Psoas muscle (tissue), 8 donors: ENCODE results near the gene CNOT4. TPM values are rescaled to one million over a fixed set of nuclear protein-coding genes. Genes with fewer than 3 reads are reported as not detected.
A peak's percentile ranks its signal among the peaks of the same experiment; 100 is the strongest.

Source experiments
- ATAC-seq, 4 donors: fragments of 200-7000 bp; cut with Tn5 transposase; one replicate each; pipeline ENCODE4 v1.9.1; 2020; ENCODE audit warnings: moderate library complexity in 3 of 4, mild to moderate bottlenecking in 2 of 4
- DNase-seq, 2 donors: peaks; one replicate each; pipeline ENCODE4 v3.0.0-alpha.2; 2020
- H3K27ac ChIP-seq: fragments of 200-600 bp; one replicate; pipeline ENCODE4 v1.8.0; 2022
- H3K27me3 ChIP-seq, 3 donors: fragments of 200-600 bp in 1 of 3; one replicate each; pipeline versions ENCODE4 v1.6.1 to v1.8.0; 2013 to 2022; ENCODE audit warnings: low read length in 2 of 3, mild to moderate bottlenecking in 2 of 3, moderate library complexity in 1 of 3; ENCODE audit not compliant: insufficient read depth in 3 of 3
- H3K36me3 ChIP-seq, 2 donors: fragments of 200-600 bp in 1 of 2; one replicate each; pipeline versions ENCODE4 v1.6.1 to v1.8.0; 2013 to 2022; ENCODE audit warnings: low read depth in 1 of 2, mild to moderate bottlenecking in 1 of 2, moderate library complexity in 1 of 2; ENCODE audit not compliant: insufficient read depth in 1 of 2
- H3K4me1 ChIP-seq: fragments of 200-600 bp; one replicate; pipeline ENCODE4 v1.8.0; 2022
- H3K4me3 ChIP-seq: fragments of 200-600 bp; one replicate; pipeline ENCODE4 v1.8.0; 2022; ENCODE audit warnings: mild to moderate bottlenecking
- H3K9me3 ChIP-seq: fragments of 200-600 bp; one replicate; pipeline ENCODE4 v1.8.0; 2022
- CTCF ChIP-seq: fragments of 200-600 bp; IDR thresholded peaks from one replicate; pipeline ENCODE4 v1.8.0; 2022; ENCODE audit warnings: antibody characterized with exemption
- WGBS, 3 donors: extraction: QIAGEN DNeasy Blood & Tissue Kit; methylation state at CpG; one replicate each; pipeline versions ENCODE4 v1.1.6 to v1.1.7; 2013; 5-methylcytosine and 5-hydroxymethylcytosine counted together
- intact Hi-C, 2 donors: fragments of 100-400 bp; cut with DNase I; formaldehyde crosslinking; loops; one replicate each; pipeline versions ENCODE4 v1.11.0 to v1.14.2; 2022
- polyA plus RNA-seq, 3 donors: library from polyadenylated mRNA; stranded (reverse); fragments of 200-250 nt; gene quantifications; one replicate each; pipeline ENCODE4 v1.2.3, GENCODE V29; 2013
- total RNA-seq, 4 donors: library from RNA; stranded (reverse); fragmentation: NEBNext Ultra II Directional in 2 of 4; extraction: Animal tissue kit (Norgen Biotek cat#: 25700) in 2 of 4; gene quantifications; one replicate each; pipeline versions ENCODE4 v1.2.1 to v1.2.4, GENCODE V29; 2021 to 2023
- donor health status: healthy with polysubstance abuse.
- donor health status: DM: no; HTN: no; CAD: no; lungs with moderate emphysema.
- donor health status: Bipolar disorder and iron deficiency.
- donor health status: healthy.
- donor health status: DM: yes; HTN: yes; CAD: no.
- donor health status: DM: no; HTN: no; CAD: no.
- donor health status: DM: no; HTN: no; CAD: no.
- donor health status: DM: yes; HTN: yes; CAD: no.

Gene CNOT4
- total and polyA plus RNA-seq, 7 donors: 8.3 to 43.7 (median 27.6) TPM

GRCh38 chr7:135425036-135425435 is 84.9 kb downstream of the CNOT4 start:
- TF ChIP-seq CTCF: no peak

GRCh38 chr7:135420786-135421185 is 89.1 kb downstream of the CNOT4 start:
- DNase-seq: no peak
- ATAC-seq: peak in 1 of 4 donors; percentile 63
- H3K27ac ChIP-seq: no peak overlapping the region
- no peaks in the 10 kb centered on the region for H3K4me1 ChIP-seq
- H3K27me3 ChIP-seq: no peaks in the 10 kb centered on the region
- no peaks in the 10 kb centered on the region for H3K9me3 ChIP-seq
- intact Hi-C loops: loop anchor here in 1 of 2 donors (10.0 kb wide), 1 partner anchor 134 kb away; the partner anchor contains the start of gene NUP205
- TF ChIP-seq CTCF: no peak
- WGBS, 3 donors: 73 to 80% (median 74%) methylated on average over 4 of the region's 4 CpGs
- no peak overlapping the region for H3K4me3 ChIP-seq
- peaks cover 0 to 20% of the 10 kb centered on the region in 2 donors for H3K36me3 ChIP-seq

More at GRCh38 chr7:135425036-135425435, 84.9 kb downstream of the CNOT4 start:
- DNase-seq: no peak
- ATAC-seq: no peak
- H3K9me3 ChIP-seq: no peaks in the 10 kb centered on the region
- 84 to 93% (median 90%) methylated on average over 2 of the region's 2 CpGs for WGBS, 3 donors
- no peak overlapping the region for H3K27ac ChIP-seq
- H3K27me3 ChIP-seq: no peaks in the 10 kb centered on the region
- no peaks in the 10 kb centered on the region for H3K36me3 ChIP-seq
- intact Hi-C loops: loop anchor here in 1 of 2 donors (10.0 kb wide), 1 partner anchor 130 kb away; the partner anchor contains the start of gene NUP205
- H3K4me1 ChIP-seq: peaks cover 7% of the 10 kb centered on the region
- H3K4me3 ChIP-seq: no peak overlapping the region

GRCh38 chr7:135416431-135416830 is 93.5 kb downstream of the CNOT4 start:
- no peak for ATAC-seq
- no peak for TF ChIP-seq CTCF

GRCh38 chr7:135414850-135415439 is 95.0 kb downstream of the CNOT4 start:
- H3K4me1 ChIP-seq: peaks cover 3% of the 10 kb centered on the region
- ATAC-seq (peak in 2 of 4 donors; percentile 50 to 65), DNase-seq (no peak)
- intact Hi-C loops: loop anchor here in 1 of 2 donors (10.0 kb wide), 1 partner anchor 140 kb away; the partner anchor contains the start of gene NUP205
- WGBS, 3 donors: 85 to 88% (median 86%) methylated on average over 2 of the region's 2 CpGs
- H3K9me3 ChIP-seq: no peaks in the 10 kb centered on the region
- peaks cover 0 to 33% of the 10 kb centered on the region in 2 donors for H3K36me3 ChIP-seq
- H3K27ac ChIP-seq: no peak overlapping the region
- H3K4me3 ChIP-seq: no peak overlapping the region
- H3K27me3 ChIP-seq: no peaks in the 10 kb centered on the region
- TF ChIP-seq CTCF: peak; percentile 42

More at GRCh38 chr7:135416431-135416830, 93.5 kb downstream of the CNOT4 start:
- H3K27ac ChIP-seq: no peak overlapping the region
- DNase-seq: no peak
- intact Hi-C loops: loop anchor here in 1 of 2 donors (10.0 kb wide), 1 partner anchor 138 kb away; the partner anchor contains the start of gene NUP205
- H3K36me3 ChIP-seq: peaks cover 0 to 29% of the 10 kb centered on the region in 2 donors
- no peaks in the 10 kb centered on the region for H3K4me1 ChIP-seq
- no peaks in the 10 kb centered on the region for H3K9me3 ChIP-seq
- no peaks in the 10 kb centered on the region for H3K27me3 ChIP-seq
- WGBS, 3 donors: 73 to 87% (median 79%) methylated on average over 3 of the region's 3 CpGs
- H3K4me3 ChIP-seq: no peak overlapping the region
